ENCODE measurements around the gene CCDC66.
"Not testable (repeated sequence)": the region's sequence is repeated elsewhere in the genome, so short reads cannot be mapped to it uniquely, and the experiment has no call there.

CCDC66 gene

DNA sequence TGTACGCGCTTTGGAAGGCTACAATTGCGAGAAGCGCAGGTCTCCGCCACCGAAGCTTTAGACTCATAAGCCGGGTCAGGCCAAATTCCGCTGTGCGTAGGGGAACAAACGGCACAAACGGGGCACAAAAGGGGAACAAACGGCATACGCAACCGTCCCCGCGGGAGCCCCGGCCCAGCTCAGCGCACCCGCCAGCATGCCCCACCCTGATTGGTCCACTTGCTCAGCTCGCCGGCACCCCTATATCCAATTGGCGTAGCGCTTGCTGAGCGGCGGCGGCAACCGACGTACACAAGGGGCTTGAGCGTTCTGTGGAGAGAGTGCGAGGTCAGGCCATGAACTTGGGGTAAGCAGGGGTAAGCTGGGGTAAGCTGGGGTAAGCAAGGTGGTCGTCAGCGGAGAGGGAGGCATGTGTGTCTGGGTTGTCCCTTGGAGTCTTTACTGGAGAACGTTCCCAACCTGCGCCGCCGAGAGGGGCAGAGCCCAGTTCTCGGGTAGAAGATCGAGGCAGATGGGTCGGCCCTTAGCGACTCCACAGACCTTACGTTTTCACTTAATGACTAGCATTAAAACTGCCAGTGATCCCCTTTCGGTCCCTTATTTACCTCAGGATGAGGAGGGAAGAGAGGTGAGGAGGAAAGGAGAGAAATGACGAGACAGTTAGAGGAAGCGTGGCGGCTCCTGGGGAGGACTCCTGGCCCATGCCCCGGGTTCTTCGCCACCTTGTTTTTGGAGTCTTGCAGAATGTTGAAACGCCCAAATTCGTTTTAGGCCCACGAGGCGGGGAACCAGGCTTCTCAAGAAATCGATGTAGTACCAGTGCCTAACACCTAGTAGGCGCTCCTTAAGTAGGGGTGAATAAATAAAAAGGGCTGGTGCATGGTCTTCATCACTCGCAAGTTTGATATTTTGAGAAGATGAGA, at the start of gene CCDC66:
Gene CCDC66, plus strand, starts transcription at position 268 of the 923 bp plus-strand sequence. Its CDS starts 68 bp downstream, at position 336.
- peak; percentile 92 to 94 for DNase-seq

DNA sequence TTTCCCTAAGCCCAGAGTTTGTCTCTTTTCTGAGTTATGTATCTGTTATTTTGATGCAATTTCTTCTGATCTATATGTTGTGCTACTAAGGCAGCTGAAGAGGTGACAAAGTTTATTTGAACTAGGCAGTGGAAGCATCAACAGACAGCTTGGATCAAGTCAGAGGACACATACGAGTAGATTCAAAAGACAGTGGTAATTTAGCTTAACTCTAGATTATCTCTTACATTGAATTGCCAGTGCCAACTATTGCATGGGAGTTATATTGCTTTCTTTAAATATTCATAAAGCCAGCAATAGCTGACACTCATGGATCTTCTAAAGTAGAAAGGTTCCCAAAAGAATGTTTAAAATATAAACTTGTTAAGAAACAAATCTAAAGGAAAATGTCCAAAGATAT, 37.3 kb upstream of the CCDC66 start:
- DNase-seq, result no peak

DNA sequence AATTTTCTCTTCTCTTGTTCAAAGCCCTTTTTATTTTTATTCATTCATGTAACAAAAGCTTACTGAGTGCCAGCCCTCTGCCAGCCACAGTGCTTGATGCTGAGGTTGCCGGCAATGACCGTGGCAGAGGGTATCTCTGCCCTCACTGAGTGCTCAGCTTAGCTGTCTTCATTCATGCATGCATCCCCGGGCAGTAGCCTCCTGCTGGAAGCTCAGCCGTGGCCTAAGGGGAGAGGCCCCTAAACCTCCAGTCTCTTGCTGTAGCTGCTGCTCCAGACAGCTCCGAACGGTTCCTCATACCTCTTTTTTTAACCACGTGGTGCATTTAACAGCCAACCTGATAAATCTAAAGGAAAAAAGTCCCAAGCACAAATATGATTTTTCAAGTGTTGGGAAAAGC, 34.6 kb upstream of the CCDC66 start:
- DNase-seq, result no peak

DNA sequence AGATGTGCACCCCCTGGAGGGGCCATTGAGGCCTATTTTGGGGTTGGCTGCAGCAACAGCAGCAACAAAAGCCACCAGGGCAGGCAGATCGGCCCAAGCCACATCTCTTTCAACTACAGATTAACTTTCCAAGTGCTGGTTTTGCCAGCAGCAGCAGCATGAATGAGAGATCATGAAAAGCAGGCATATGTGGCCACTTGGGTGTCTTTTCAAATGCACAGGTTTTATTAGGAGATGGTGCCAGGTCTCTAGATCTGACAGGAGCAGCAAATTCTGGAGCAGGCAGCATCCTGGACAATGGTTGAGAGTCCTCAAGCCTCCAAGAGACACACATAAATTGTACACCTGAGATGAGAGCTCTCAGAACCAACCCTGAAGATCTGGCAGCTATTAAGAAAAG, 31.7 kb upstream of the CCDC66 start:
- DNase-seq, result no peak

DNA sequence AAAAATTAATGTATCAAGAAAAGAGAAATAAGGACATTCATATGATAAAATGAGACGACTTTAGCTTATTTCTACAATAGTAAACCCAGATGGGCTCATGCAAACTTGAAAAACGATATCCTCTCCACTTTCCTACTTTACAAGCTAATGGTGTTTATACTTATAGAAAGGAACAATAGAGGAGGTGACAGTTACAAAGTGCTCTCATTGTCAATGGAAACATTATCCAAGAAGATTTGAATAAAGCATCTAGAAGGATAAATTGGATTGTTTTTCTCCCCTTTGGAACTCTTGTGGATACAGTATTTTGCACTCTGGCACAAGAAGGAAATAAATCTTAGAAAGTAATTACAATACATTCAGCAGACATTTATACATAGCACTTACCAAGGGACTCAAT, 20.2 kb upstream of the CCDC66 start:
- DNase-seq, result no peak

DNA sequence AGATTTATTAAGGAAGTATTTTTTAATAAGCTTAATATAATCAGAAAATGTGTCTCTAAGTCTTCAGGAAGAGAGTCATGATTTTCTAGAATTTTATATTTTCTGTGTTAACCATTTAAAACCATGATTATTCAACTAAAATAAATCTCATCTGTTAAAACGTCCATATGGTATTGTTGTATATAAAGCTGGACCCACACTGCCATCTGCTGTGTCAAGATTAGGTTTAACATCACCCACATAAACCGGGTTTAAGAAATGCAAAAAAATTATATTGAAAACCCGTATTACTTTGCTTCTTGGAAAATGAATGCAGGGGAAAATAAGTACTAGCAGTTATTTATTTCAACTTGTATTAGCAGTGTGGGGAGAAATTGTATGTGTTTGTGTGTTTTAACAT, 9.5 kb upstream of the CCDC66 start:
- DNase-seq, result no peak

DNA sequence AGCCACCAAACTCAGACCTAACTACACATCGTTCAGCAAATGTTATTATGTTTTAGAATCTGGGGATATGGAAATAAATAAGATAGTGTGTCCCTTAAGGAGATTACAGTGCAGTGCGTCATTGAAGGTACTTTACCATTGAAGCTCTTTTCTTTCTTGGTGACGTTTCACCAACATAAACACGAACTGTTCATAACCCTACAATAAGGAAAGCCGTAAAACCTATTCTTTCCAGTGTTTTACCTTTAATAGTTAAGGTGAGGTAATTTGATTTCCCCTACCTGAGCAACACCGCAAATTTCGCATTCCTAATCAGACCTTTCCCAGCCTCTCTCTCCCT, 826 bp downstream of the CCDC66 start:
- no peak for DNase-seq

DNA sequence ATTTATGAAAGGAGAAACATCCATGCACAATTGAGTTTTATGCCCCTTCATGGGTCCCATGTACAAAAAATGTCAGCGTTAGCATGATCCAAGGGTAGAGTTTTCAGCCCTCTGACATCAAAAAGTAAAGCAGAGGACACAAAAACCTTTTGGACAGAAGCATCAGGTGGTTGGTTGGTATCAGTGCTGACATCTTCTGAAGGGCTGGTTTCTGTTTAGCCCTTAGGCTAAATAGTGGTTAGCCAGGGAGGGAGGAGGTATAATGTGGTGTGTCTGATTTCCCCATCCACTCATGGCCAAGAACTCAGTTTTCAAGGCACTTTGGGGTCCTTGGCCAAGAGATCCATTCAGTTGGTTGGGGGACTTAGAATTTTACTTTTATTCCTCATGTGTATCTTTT, 16.5 kb downstream of the CCDC66 start:
- no peak for DNase-seq

DNA sequence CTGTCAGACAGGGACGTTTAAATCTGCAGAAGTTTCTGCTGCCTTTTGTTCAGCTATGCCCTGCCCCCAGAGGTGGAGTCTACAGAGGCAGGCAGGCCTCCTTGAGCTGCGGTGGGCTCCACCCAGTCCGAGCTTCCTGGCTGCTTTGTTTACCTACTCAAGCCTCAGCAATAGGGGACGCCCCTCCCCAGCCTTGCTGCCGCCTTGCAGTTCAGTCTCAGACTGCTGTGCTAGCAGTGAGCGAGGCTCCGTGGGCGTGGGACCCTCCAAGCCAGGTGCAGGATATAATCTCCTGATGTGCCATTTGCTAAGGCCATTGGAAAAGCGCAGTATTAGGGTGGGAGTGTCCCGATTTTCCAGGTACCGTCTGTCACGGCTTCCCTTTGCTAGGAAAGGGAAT, 25.0 kb downstream of the CCDC66 start:
- not testable (repeated sequence) for DNase-seq

DNA sequence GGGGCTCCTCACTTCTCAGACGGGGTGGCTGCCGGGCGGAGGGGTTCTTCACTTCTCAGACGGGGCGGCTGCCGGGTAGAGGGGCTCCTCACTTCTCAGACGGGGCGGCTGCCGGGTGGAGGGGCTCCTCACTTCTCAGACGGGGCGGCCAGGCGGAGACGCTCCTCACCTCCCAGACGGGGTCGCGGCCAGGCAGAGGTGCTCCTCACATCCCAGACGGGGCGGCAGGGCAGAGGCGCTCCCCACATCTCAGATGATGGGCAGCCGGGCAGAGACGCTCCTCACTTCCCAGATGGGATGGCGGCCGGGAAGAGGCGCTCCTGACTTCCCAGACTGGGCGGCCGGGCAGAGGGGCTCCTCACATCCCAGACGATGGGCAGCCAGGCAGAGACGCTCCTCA, 27.3 kb downstream of the CCDC66 start:
- not testable (repeated sequence) for DNase-seq

DNA sequence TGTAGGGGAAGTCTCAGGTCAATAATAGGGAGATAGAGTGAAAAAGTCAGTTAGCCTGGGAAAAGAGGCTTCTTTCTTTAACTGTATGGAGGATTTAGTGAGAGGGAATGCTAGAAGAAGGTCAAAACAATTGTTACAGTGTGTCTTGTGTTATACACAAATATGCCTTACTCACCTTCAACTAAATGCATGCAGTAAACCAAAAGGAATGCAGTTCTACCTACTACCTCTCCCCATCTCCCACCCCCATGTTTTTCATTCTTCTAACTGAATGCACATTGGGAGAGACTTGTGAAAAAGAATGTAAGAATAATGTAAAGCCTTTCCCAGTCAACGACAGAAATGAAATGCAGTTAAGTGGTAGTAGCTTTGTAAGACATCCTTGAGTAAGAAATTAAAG, 33.8 kb downstream of the CCDC66 start:
- DNase-seq, result no peak

DNA sequence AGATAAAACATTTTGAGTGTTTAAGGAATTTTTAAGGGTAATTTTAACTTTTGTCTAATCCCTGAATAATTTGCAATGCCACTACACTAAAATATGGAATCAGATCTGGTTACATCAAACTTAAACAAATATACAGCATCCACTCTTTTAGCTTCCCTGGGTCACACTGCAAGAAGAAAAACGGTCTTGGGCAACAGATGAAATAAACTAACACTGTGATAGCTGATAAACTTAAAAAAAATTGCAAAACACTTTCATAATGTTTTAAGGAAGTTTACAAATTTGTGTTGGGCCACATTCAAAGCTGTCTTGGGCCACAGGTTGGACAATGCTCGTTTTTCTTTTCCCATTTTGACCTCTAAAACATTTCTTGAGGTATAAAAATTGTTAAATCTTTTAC, 34.3 kb downstream of the CCDC66 start:
- DNase-seq, result no peak

DNA sequence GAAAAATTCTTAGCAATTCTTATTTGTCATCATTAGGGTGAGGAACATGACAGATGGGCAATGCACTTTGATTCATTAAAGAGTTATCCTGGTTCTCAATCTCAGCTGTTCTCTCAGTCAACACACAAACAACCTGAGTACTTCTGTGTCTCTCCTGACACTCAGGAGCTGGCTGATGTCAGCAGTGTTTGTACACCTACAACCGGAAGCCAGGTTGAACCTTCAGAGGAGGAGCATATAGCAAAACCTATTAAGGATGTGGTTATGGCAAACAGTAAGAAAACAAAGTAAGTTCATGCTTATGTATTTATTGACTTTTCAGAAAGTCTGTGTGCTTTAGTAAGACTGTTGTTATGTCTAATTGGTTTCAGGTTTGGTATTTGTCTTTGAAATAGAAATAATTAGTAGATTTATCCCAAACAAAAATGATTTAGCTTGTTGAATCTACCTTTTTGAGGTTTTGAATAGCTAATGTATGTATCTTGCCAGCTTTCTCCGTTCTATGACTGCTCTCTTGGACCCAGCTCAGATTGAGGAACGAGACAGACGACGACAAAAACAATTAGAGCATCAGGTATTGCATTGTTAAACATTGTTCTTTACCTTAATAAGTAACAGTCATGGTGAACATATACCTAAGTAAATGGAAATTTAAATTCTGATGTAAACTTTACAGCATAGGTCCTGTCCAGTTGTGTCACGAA, 36.6 kb downstream of the CCDC66 start:
- DNase-seq, result no peak

DNA sequence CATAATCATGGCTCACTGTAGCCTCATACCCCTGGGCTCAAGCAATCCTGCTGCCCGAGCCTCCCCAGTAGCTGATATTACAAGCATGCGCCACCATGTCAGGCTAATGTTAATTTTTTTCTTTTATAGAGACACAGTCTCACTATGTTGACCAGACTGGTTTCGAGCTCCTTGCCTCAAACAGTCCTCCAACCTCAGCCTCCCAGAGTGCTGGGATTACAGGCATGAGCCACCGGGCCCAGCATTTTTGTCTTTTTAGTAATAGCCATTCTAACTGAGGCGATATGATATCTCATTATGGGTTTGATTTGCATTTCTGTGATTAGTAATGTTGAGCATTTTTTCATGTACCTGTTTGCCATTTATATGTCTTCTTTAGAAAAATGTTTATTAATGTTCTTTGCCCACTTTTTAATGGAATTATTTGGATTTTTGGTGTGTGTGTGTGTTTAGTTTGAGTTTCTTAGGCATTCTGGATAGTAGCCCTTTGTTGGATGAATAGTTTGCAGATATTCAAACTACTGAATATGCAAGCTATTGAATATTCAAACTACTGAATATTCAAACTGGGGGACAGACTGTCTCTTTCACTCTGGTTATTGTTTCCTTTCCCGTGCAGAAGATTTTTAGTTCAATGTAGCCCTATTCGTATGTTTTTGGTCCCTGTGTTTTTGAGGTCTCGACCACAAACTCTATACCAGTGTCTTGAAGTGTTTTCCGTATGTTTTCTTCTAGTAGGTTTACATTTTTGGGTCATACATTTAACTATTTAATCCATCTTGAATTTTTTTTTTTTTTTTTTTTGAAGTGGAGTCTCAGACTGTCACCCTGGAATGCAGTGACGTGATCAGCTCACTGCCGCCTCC, 39.2 kb downstream of the CCDC66 start:
- no peak for DNase-seq

DNA sequence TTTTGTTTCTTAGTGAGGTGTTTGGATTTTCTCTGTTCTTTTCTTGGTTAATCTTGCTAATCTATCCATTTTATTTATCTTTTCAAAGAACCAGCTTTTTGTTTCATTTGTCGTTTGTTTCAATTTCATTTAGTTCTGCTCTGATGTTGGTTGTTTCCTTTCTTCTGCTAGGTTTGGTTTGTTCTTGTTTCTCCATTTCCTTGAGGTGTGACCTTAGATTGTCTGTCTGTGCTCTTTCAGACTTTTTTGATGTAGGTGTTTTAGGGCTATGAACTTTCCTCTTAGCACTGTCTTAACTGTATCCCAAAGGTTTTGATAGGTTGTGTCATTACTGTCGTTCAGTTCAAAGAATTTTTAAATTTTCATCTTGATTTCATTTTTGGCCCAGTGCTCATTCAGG, 51.5 kb downstream of the CCDC66 start:
- DNase-seq, result not testable (repeated sequence)

DNA sequence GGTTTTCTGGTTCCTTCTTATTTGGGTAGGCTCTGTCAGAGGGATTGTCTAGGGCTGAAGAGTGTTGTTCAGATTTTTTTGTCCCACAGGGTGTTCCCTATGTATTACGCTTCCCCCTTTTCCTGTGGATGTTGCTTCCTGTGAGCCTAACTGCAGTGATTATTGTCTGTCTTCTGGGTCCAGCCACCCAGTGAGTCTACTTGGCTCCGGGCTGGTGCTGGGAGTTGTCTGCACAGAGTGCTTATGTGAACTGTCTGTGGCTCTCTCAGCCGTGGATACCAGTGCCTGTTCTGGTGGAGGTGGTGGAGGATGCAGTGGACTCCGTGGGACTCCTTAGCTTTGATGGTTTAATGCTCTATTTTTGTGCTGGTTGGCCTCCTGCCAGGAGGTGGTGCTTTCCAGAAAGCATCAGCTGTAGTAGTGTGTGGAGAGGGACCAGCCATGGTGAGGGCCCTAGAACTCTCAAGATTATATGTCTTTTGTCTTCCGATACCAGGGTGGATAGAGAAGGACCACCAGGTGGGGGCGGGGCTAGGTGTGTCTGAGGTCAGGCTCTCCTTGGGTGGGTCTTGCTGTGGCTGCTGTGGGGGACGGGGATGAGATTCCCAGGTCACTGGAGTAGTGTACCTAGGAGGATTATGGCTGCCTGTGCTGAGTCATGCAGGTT, 53.8 kb downstream of the CCDC66 start:
- no peak for DNase-seq

DNA sequence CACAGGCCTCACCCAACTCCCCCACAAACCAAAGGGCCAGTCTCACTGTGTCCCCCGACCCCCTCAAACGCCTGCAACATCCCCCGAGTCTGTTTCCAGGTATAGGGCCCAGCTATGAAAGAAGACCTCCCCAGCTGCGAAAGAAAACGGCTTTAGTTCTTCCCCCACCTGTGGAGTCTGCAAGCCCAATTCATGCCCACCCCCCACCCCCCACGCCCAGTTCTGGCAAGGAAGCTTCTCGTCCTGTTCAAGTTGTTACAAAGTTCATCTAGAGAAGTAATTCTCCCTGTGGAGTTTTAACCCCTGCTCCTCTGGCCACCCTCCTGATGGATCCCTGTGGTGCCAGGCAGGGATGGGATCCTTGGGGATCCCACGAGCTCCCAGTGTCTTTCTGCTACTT, 54.4 kb downstream of the CCDC66 start:
- no peak for DNase-seq

DNA sequence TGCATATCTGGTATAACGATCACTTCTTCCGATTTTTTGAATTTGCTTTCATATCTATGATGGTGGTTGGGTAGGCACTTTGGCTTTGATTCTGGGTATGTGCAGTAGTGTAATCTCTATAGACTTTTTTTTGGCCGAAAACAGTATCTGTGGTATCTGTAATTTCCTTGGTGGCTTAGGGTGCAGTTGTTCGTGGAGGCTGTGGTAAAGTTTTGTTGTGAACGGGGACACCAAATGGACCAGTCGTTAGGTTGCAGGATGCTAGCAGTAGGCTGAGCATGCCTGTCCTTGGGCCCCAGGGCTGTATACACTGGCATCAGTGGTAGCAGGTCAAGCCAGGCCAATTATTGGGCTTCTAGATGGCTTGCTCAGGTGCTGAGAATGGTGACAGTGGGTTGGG, 55.2 kb downstream of the CCDC66 start:
- no peak for DNase-seq

DNA sequence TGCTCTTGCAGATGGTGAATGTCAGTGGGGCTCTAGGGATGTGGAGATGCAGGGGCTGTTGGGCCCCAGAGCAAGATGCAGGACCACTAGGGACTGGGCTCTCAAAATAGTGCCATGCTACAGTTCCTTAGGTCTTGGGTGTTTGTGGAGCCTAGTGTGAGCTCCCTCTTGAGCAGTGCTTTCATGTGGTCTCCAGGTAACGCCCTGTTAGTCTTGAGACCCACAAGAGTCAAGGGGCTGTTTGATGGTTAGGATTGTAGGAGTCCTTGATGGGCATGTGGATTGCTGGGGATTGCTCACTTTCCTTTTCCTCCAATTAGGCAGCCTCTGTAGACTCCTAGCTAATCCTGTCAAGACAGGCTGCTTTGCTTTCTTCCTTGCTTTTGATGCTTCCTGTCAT, 56.0 kb downstream of the CCDC66 start:
- DNase-seq, result no peak

DNA sequence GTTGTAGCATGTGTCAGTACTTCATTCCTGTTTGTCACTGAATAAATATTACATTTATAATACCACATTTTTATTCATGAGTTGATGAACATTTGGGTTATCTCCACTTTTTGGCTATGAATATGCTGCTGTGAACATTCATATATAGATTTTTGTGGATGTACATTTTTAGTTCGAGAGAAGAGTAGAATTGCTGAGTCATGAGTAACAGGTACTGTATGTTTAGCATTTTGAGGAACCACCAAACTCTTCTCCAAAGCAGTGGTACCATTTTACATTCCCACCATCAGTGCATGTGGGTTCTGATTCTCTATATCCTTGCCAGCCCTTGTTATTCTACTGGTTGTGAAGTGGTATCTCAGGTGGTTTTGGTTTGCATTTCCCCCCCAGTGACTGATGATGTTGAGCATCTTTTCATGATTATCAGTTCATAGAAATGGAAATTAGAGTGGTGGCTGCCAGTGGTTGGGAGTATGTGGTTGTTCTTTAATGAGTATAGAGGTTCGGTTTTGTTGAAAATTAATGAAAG, 59.6 kb downstream of the CCDC66 start:
- no peak for DNase-seq

DNA sequence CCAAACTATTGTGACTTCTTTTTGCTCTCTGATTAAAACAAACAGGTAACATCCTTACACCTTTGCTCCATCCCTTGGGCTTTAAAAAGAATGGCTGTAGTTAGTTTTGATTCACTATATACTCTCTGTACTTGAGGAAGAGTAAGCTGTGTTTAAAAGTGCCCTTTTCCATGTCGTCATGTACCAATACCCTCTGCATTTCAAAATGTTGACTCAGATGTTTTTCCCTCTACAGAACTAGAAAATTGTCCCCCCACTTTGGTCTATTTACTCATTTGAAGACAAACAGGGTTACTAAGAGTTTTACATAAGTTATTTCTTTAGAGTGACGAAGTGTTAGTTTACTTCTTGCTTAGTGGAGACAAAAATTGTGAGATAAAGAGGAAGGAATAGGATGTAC, 63.4 kb downstream of the CCDC66 start:
- DNase-seq, result no peak

DNA sequence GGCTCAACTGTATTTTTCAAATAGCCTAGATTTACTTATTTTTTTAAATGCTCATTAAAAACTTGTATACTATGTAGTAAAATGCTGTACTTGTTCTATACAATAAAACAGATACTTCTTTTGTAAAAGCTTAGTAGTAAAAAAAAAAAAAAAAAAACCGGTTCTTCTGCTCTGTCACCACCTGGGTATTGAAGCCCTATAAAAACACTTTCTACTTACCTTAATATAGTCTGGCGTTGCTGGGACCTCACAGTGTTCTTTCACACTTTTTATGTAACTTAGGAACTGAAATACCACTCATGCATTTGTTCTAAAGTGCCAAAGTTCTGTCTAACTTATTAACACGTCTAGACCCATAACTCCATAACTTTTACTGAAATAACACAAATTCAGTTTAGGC, 64.7 kb downstream of the CCDC66 start:
- no peak for DNase-seq

DNA sequence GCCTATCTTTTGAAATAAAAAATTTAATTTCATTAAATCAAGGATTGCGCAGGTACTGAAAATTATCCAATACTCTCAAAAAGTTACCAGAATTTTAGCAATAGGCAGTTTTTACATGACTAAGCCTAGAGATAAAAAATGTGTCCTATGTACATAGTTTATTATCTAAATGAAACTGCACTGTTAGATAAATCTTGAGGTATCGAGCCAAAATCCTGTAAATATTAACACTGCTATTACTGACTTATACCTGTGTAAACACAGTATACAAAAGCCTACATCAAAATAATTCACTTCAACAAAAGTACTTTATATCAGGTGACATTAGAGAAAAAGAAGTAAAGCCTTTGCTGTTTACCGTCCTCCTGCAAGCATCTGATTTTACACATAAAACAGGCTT, 65.4 kb downstream of the CCDC66 start:
- DNase-seq, result no peak
